Measurements from ENCODE around the gene PLPP2.
A peak's percentile ranks its signal among the peaks of the same experiment; 100 is the strongest.

Gene PLPP2

DNA sequence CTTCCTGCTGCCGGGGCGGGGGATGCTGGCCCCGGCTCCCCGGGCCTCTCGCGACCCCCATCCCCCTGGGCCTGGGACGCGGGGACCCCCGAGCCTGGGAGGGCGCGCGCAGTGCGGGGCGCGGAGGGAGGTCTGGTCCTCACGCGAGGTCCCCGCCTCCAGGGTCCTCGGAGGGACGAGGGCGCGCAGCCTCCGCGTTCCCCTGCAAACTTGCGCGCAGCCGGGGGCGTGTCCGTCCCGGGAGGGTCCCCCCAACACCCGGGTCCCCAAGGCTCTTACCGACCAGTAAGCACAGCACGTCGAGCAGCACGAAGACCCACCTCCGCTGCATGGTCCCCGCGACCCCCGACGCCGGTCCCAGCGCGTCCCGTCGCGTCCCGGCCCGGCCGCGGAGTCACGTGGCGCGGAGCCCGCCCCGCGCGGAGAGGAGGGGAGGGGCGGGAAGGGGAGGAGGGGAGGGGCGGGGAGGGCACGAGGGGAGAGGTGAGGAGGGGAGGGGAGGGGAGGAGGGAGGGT lies at the start of gene PLPP2:
PLPP2 (minus strand) TSS at position 398 of the 516 bp plus-strand sequence; CDS start at position 331, 67 bp downstream.
- TF ChIP-seq, protein P1, sequence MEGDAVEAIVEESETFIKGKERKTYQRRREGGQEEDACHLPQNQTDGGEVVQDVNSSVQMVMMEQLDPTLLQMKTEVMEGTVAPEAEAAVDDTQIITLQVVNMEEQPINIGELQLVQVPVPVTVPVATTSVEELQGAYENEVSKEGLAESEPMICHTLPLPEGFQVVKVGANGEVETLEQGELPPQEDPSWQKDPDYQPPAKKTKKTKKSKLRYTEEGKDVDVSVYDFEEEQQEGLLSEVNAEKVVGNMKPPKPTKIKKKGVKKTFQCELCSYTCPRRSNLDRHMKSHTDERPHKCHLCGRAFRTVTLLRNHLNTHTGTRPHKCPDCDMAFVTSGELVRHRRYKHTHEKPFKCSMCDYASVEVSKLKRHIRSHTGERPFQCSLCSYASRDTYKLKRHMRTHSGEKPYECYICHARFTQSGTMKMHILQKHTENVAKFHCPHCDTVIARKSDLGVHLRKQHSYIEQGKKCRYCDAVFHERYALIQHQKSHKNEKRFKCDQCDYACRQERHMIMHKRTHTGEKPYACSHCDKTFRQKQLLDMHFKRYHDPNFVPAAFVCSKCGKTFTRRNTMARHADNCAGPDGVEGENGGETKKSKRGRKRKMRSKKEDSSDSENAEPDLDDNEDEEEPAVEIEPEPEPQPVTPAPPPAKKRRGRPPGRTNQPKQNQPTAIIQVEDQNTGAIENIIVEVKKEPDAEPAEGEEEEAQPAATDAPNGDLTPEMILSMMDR (IDR thresholded peaks at IDR 0.05; ENCODE audit: low read depth, low read length), result no peak
- H3K4me3 ChIP-seq (ENCODE audit: low read depth, low read length), result peak within 1 kb of the TSS; percentile 52
- DNase-seq (ENCODE audit: low read depth, low spot score), result peak; percentile 22

GRCh38 chr19:340620-341385 lies 49.6 kb upstream of the PLPP2 start:
- TF ChIP-seq, protein P1 (IDR thresholded peaks at IDR 0.05; ENCODE audit: low read depth, low read length), result no peak
- H3K4me3 ChIP-seq (ENCODE audit: low read depth, low read length), result no peak overlapping the region
- in situ Hi-C loops (cut with HindIII; ENCODE audit: low sequenced_read_pairs), result no loop called here
- no peak for DNase-seq (ENCODE audit: low read depth, low spot score)

More for the DNA sequence above, at the start of gene PLPP2:
- in situ Hi-C loops (cut with HindIII; ENCODE audit: low sequenced_read_pairs), result no loop called here

DNA sequence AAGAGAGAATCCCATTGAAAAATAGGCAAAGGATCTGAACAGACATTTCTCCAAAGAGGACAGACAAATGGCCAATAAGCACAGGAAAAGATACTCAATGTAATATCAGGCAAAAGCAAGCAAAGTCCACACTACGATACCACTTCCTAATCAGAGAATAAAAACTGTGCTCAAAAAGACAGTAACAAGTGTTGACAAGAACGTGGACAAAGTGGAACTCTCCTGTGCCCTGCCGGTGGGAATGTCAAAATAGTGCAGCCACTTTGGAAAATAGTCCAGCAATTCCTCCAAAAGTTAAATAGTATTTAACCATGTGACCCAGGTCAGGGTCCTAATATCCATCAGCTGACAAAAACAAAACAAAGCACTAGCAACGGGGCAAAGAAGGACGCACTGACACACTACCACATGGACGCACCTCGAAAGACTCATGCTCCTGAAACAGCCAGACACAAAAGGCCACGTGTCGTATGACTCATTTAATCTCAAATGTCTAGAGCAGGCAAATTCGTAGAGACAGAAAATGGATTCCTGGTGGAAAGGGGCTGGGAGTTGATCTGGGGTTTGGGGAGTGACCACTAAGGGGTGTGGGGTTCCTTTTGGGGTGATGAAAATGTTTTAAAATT lies 48.2 kb upstream of the PLPP2 start:
- DNase-seq (ENCODE audit: low read depth, low spot score), result peak; percentile 32
- TF ChIP-seq, protein P1 (IDR thresholded peaks at IDR 0.05; ENCODE audit: low read depth, low read length), result no peak
- H3K4me3 ChIP-seq (ENCODE audit: low read depth, low read length), result no peak overlapping the region
- in situ Hi-C loops (cut with HindIII; ENCODE audit: low sequenced_read_pairs), result no loop called here

- in situ Hi-C loops (cut with HindIII; ENCODE audit: low sequenced_read_pairs), result no loop called here
- DNase-seq (ENCODE audit: low read depth, low spot score), result no peak
- no peak overlapping the region for H3K4me3 ChIP-seq (ENCODE audit: low read depth, low read length)
- TF ChIP-seq, protein P1 (IDR thresholded peaks at IDR 0.05; ENCODE audit: low read depth, low read length), result no peak
Observed at GRCh38 chr19:338421-338820, 47.2 kb upstream of the PLPP2 start.

GRCh38 chr19:336067-336614 lies 44.9 kb upstream of the PLPP2 start:
- TF ChIP-seq, protein P1 (IDR thresholded peaks at IDR 0.05; ENCODE audit: low read depth, low read length), result no peak
- in situ Hi-C loops (cut with HindIII; ENCODE audit: low sequenced_read_pairs), result no loop called here
- no peak overlapping the region for H3K4me3 ChIP-seq (ENCODE audit: low read depth, low read length)

DNA sequence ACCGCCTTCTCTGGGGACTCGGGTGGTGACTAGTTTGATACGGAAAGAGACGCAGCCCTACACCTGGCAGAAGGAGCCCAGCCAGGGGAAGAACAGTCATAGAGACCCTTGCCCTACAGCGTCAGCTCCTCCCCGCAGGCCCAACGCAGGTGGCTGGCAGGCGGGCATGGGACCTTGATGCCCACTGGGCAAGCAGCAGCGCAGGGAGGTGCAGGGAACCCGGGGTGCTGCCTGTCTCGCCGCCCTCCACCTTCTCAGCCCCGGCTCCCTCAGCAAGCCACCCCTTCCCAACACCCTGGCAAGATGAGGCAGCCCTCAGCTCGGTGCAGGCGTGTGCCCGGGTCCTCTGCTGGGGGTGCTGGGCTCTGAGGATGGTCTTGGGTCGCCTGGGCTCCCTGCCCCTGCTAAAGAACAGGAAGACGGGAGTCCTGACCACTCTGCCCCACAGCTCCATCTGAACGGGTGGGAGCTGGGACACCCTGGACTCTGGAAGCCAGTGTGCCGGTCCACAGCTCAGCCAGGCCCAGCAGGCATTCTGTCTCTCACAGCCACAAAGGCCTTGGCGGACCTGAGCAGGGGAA lies 44.4 kb upstream of the PLPP2 start:
- H3K4me3 ChIP-seq (ENCODE audit: low read depth, low read length), result no peak overlapping the region
- no peak for DNase-seq (ENCODE audit: low read depth, low spot score)
- in situ Hi-C loops (cut with HindIII; ENCODE audit: low sequenced_read_pairs), result no loop called here
- TF ChIP-seq, protein P1 (IDR thresholded peaks at IDR 0.05; ENCODE audit: low read depth, low read length), result no peak

More at GRCh38 chr19:336067-336614, 44.9 kb upstream of the PLPP2 start:
- no peak for DNase-seq (ENCODE audit: low read depth, low spot score)
